ENCODE data around the gene CLEC11A. TPM values are rescaled to one million over a fixed set of nuclear protein-coding genes. Genes with fewer than 3 reads are reported as not detected.

The CLEC11A gene
- total and polyA plus RNA-seq, 10 of the 15 experiments (the other 5 are each of a cell fraction or from before 2014, with no cell fraction given) = not detected

- TF ChIP-seq USF1 (IDR thresholded peaks at IDR 0.05; ENCODE audit: borderline replicate concordance, extremely low read length, insufficient read depth, low read depth, low read length) (no peak), MYB (IDR thresholded peaks at IDR 0.05; ENCODE audit: borderline replicate concordance, low read depth, low read length) (no peak), SREBF2 (IDR thresholded peaks at IDR 0.05; ENCODE audit: low read length) (no peak), SP1 (IDR thresholded peaks at IDR 0.05; ENCODE audit: low read depth, low read length) (no peak), BHLHE40 (IDR thresholded peaks at IDR 0.05; ENCODE audit: borderline replicate concordance in 1 of 2, low read depth in 2 of 2, low read length in 1 of 2) (no peak)
Measured at GRCh38 chr19:50690439-50690838, 32.7 kb upstream of the CLEC11A start (continued).

GRCh38 chr19:50693064-50693975 lies 29.8 kb upstream of the CLEC11A start:
- intact Hi-C loops (cut with micrococcal nuclease; ENCODE audit: unreplicated experiment) (no loop called here), in situ Hi-C loops (cut with MboI) (no loop called here)
- Histone ChIP-seq H3K79me2 (ENCODE audit: control insufficient read depth, insufficient read depth, low read length) (no peaks in the 10 kb centered on the region), H3K36me3 (ENCODE audit: control insufficient read depth in 2 of 2, insufficient read depth in 2 of 2, low read length in 1 of 2) (no peaks in the 10 kb centered on the region), H2AFZ (ENCODE audit: control insufficient read depth, low read depth, low read length) (no peak overlapping the region), H3K27ac (ENCODE audit: control insufficient read depth, insufficient read depth) (no peak overlapping the region), H3K9ac (ENCODE audit: control insufficient read depth, insufficient read depth, low read length) (no peak overlapping the region), H3K9me3 (replicated peaks; ENCODE audit: control insufficient read depth, insufficient read depth, low read length) (no peaks in the 10 kb centered on the region), H3K4me1 (ENCODE audit: control insufficient read depth, insufficient read depth, low read length) (no peaks in the 10 kb centered on the region), H3K4me3 (no peak overlapping the region), H3K4me2 (ENCODE audit: control insufficient read depth, insufficient read depth) (no peak overlapping the region), H4K20me1 (ENCODE audit: control insufficient read depth, insufficient read depth) (no peaks in the 10 kb centered on the region; the same call in 1 of the 2 replicates), H3K27me3 (replicated peaks in 1 of 2; ENCODE audit: control insufficient read depth in 2 of 2, insufficient read depth in 2 of 2, low read length in 1 of 2) (no peaks in the 10 kb centered on the region)
- RAD21 ChIA-PET (ENCODE audit: unreplicated experiment) = no interaction called here
- SMC1A ChIA-PET (ENCODE audit: uncharacterized antibody, unreplicated experiment) = no interaction called here
- ATAC-seq (no peak), FAIRE-seq (no peak), DNase-seq (ENCODE audit: low read depth, low spot score) (no peak)
- POLR2A ChIA-PET = interaction anchor here (0.6 kb wide), 1 partner anchor 1487 kb away, joined by 3 read pairs; no protein-coding TSS in a partner anchor
- CTCF ChIA-PET = no interaction called here
- 6% methylated on average over 15 of the region's 23 CpGs for WGBS (ENCODE audit: insufficient coverage, insufficient replicate concordance, low lambda C conversion rate, missing lambda C conversion rate)
- no TSS peak for BruUV-seq (replicated peaks)
- no peak for TF ChIP-seq EZH2 (IDR thresholded peaks at IDR 0.05; ENCODE audit: borderline replicate concordance, control insufficient read depth, low read depth, low read length)
- TF ChIP-seq POU2F2 (IDR thresholded peaks at IDR 0.05; ENCODE audit: borderline replicate concordance, low read depth, low read length) = no peak
- TF ChIP-seq SMAD5 (IDR thresholded peaks at IDR 0.05; ENCODE audit: low read depth) = no peak
- no peak for TF ChIP-seq IRF5 (IDR thresholded peaks at IDR 0.05; ENCODE audit: borderline replicate concordance)
- TF ChIP-seq MLLT1 (IDR thresholded peaks at IDR 0.05) = no peak
- no peak for TF ChIP-seq MEF2B (IDR thresholded peaks at IDR 0.05; ENCODE audit: partially characterized antibody, poor library complexity, severe bottlenecking)
- TF ChIP-seq SPI1 (IDR thresholded peaks at IDR 0.05; ENCODE audit: borderline replicate concordance, insufficient read depth, low read depth, low read length) = no peak
- TF ChIP-seq RELB (IDR thresholded peaks at IDR 0.05; ENCODE audit: low read depth) = no peak
- no peak for TF ChIP-seq HDAC2 (IDR thresholded peaks at IDR 0.05)
- TF ChIP-seq PML (IDR thresholded peaks at IDR 0.05; ENCODE audit: low read length) = no peak
- TF ChIP-seq IKZF1 (conservative IDR thresholded peaks at IDR 0.05) = no peak
